HG02943 (cell line): ENCODE data around the gene PTPRG.
A peak's percentile ranks its signal among the peaks of the same experiment; 100 is the strongest.

Experiments used
- ATAC-seq: cut with Tn5 transposase; IDR thresholded peaks from one replicate; pipeline ENCODE4 v1.9.1; 2021; ENCODE audit warnings: mild to moderate bottlenecking, low read depth, moderate library complexity; ENCODE audit not compliant: unreplicated experiment

Gene PTPRG

GRCh38 chr3:61615643-61616042, 54.3 kb downstream of the PTPRG start:
- ATAC-seq = no peak

DNA sequence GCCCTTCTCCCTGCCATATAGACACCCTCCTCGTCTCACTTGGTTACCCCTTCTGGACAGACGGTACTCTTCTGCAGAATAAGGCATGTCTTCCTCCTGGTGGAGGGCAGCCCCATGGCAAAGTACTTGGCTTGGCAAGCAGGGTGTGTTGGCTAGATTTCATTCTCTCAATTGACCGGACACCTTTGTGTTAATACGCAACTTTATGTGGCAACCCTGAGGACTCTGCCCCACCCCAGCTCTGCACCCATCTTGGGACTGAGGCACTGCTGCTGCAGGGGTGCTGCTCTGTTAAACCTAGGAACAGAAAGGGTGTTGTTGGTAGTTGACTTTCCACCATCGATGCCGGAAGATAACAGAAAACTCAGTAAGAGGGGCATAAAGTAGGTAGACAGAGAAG, 55.2 kb downstream of the PTPRG start:
- ATAC-seq = no peak

DNA sequence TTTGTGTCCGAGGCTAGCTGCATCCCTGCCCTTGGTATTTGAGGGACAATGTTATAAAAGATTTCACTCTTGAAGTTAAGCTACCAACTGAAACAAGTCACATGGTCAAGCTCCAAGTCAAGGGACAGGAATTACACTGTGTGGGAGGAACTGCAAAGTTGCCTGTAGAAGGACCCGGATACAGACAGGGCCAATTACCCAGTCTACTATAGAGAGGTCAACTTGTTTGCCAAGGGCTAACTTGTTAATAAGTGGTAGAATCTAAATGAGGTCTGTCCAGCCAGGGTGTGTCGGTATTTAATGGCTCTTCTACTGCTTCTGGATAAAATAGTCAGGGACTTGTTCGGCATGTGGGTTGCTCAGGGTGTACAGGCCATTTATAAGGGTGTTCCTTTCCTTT, 55.7 kb downstream of the PTPRG start:
- ATAC-seq = no peak

DNA sequence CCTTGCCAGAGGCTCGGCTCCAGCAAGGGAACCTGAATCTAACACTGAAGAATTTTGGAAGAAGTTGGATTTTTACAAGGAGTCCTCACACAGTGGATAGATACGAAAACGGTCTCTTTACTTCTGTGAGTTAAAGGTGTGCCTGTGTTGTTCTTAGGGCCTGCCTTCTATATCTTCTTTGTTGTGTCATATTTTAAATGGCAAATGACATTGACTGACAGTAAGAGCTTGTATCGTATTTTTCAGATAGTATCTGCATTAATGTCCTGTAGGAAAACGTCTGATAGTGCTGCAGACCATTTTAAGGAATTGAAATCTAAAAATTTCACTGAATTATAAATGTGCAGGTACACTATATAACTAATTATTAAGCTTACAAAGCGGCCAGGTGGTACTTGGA, 56.3 kb downstream of the PTPRG start:
- ATAC-seq = no peak

GRCh38 chr3:61618231-61618630, 56.9 kb downstream of the PTPRG start:
- ATAC-seq = no peak

GRCh38 chr3:61618871-61619270, 57.5 kb downstream of the PTPRG start:
- no peak for ATAC-seq

DNA sequence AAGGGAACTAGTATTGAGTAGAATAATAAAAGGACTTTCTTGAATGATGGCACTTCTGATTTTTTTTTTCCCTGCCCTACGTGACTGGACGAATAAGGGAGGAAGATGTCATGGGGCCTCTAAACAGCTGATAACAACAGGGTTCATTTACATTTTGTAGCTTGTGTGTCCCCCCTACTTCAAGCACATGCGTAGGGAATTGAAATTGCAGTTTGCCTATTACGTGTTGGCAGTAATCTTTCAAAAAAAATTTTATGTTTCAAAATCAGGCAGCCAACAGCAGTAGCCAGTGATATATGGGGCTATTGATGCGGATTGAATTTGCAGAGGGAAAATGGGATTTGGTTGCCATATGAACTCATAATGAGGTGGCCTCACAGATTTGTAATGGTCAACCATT, 58.7 kb downstream of the PTPRG start:
- no peak for ATAC-seq

GRCh38 chr3:61624300-61624699, 62.9 kb downstream of the PTPRG start:
- ATAC-seq = no peak

DNA sequence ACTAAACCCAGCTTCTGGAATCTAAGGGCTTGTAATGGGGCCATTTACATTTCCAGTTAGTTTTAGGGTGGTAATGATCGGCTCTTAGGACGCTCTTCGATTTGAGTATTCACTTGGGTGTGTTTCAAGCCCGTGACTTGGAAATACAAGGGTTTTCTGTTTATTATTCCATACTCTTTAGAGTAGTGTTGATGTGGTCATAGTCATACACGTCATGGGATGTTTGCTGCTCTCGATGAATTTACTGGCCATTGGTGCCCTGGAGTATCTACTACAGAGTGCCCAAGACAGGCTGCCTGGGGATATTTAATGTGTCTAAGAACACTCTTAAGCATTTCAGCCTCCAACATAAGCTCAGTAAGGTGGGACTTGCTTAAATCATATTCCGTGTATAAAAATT, 64.1 kb downstream of the PTPRG start:
- ATAC-seq = no peak

DNA sequence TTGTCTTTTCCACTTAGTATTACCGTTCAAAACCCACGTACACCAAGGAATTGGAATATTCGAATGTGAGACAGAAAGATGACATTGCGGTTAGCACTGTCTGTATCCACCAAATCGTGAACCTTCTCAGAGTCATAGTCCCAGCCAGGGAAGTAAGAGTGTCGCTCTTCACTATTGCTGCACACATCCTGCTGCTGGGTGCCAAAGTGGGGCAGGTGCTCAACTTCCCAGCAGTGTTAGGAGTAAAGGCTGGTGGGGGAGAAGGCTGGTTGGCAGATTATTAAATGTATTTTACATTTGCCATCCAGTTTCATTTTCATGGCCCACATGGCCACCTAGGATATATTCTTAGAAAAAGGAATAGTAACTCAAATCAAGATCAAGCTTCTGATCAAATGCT, 65.1 kb downstream of the PTPRG start:
- no peak for ATAC-seq

GRCh38 chr3:61627768-61628185, 66.4 kb downstream of the PTPRG start:
- no peak for ATAC-seq

DNA sequence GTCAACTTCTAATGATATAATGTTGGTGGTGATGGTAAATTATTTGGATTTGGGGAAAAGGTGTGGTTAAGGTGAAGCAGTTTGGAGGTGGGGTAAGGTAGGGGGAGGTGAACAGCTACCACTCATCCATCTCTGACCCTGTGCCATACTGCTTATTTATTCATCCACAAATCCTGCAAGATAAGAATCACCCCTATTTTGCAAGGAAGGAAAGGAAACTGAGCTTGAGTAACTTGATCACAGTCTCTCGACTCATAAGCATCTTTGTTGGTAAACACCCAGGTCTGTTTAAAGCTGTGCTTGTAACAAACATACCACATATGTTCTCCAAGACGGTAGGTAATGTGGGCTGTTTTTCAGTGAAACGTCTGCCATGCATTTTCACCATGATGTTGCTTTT, 67.3 kb downstream of the PTPRG start:
- ATAC-seq = no peak

DNA sequence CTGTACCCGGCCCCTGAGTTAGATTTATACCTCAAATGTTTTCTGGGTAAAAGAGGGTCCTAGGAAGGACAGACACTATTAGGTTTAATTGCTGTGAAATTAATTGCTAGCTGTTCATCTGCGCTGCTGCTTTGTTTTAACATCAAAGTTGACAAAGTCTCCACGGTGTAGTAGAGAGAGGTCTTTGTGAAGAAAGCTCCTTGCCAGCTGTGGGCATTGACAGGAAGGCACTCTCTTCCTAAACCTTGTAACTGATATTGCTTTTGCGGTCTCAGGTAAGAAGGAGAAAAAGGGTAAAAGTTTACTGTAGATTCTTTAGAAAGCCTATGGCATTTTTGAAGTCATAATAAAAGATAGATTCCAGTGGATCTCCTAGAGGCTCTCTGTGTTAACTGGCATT, 68.1 kb downstream of the PTPRG start:
- no peak for ATAC-seq

GRCh38 chr3:61631108-61631769, 69.9 kb downstream of the PTPRG start:
- ATAC-seq = no peak

DNA sequence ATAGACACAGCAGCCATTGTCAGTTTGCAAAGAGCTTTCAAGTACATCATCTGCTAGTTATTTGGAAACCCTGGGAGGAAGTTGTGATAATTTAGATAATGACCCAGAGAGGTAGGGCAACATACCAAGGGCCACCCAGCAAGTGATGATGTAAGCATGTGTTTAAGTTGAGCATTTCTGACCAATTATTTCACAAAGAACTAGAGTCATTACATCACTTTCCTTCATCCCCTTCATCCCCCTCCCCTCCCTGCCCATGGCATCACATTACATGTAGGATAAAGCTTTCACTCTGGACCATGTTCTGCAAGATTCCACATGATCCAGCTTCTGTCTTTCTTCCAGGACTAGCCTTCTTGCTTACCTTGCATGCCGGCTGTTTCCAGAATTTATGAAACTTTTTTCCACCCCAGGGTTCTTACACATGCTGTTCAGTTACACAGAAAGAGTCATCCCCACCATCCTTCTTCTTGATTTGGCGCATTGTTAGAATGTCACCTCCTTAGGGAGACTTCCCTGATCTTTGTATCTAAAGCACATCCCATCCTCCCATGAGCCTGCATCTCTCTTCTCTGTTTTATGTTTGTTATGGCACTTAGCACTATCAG, 71.3 kb downstream of the PTPRG start:
- ATAC-seq = no peak

DNA sequence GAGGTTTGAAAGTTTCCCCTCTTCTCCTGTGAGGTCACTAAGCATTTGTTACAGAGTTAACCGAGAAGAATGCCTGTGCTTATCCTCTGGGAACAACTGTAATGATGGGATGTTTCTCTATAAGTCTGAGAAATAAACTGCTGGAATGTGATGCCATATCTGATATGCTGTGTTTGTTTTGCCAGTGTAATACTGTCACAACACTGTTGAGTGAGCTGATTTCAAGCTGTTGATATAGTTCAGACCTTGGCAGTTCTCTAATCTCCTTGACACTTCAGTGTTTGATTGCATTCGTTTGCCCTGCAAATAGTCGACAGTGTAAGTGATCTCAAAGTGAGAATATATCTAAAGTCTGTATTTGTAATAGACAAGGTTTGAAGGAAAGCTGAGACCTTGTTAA, 73.3 kb downstream of the PTPRG start:
- no peak for ATAC-seq

- ATAC-seq = peak; percentile 89
Observed at GRCh38 chr3:61637088-61638051, 76.0 kb downstream of the PTPRG start.

- no peak for ATAC-seq
Observed at GRCh38 chr3:61638741-61639140, 77.4 kb downstream of the PTPRG start.

DNA sequence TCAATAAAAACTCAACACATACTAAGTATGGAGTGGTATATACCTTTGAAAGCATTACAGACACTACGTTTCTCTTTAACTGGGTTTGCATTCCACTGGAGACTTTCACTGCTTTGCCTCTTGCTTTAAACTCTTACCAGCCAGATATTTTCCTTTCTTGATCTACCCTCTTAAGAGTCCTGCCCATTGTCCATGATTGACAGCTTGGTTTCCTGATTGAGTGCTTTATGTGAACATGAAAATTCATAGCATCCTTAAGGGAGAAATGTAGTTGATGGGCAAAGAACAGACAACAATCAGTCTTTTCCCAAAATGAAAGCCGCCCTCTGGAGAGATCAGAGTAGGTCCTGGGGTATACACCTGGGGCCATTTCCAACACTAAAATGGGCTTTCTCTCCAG, 78.6 kb downstream of the PTPRG start:
- ATAC-seq = no peak

- no peak for ATAC-seq
Observed at GRCh38 chr3:61645148-61645547, 83.8 kb downstream of the PTPRG start.

- no peak for ATAC-seq
Observed at GRCh38 chr3:61646360-61646759, 85.0 kb downstream of the PTPRG start.
